GM18519 (cell line): ENCODE measurements around the gene C4orf50.

Experiments
- ATAC-seq: cut with Tn5 transposase; IDR thresholded peaks from one replicate; pipeline ENCODE4 v1.9.1; 2021; ENCODE audit warnings: mild to moderate bottlenecking, moderate library complexity; ENCODE audit not compliant: unreplicated experiment, low FRiP score

C4orf50 gene

GRCh38 chr4:5973486-5974220, 44.6 kb downstream of the C4orf50 start:
- ATAC-seq, result no peak

- no peak for ATAC-seq
These were observed 45.2 kb downstream of the C4orf50 start for GRCh38 chr4:5973033-5973432.

- ATAC-seq, result no peak
These were observed 45.7 kb downstream of the C4orf50 start for GRCh38 chr4:5972571-5972970.

DNA sequence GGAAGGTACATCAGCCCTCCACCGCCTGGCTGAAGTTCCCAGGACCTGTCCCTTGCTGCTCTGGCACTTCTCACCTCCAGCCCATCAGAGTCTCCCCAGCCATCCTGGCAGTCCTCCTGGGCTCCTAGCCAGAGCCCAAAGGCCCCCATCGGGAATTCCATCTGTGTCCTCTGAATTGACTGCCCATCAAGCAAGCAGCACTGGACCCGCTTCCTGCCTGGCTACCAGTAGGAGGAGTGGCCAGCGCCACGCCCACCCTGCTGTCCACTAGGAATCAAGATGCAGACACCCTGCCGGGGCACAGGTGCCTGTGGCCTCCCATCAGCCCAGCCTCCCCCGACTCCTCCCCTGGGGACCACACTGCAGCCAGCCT, 47.2 kb downstream of the C4orf50 start:
- ATAC-seq, result no peak

DNA sequence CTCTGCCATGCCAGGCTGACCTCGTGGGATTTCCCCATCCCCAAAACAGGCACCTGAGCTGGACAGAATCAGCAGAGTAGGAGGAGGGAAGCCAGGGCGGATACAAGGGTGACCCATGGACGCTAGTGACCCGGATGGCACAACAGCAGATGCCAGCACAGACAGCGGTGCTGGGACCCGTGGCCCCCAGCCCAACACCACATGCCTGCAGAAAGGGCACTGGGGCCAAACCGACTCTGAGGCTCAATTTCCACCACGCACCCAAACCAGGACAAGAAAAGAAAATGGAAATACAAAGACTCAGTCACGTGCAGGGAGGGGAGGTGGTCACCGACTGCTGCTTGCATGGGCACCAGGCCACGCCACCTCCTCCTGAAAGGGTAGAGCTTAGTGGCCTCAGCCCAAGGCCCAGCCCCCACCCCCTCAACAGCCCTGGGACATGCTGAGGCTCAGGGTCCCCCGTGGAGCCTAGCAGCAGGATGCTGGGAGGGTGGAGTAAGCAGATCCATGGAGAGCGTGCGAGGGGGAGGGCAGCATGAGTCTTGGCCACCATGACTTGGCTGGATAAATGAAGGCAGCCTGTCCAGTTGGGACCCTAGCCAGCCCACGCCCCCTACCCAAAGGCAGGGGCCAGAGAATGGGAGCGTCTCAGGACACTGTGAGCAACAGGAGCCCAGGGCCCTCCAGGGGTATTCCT, 47.7 kb downstream of the C4orf50 start:
- no peak for ATAC-seq

DNA sequence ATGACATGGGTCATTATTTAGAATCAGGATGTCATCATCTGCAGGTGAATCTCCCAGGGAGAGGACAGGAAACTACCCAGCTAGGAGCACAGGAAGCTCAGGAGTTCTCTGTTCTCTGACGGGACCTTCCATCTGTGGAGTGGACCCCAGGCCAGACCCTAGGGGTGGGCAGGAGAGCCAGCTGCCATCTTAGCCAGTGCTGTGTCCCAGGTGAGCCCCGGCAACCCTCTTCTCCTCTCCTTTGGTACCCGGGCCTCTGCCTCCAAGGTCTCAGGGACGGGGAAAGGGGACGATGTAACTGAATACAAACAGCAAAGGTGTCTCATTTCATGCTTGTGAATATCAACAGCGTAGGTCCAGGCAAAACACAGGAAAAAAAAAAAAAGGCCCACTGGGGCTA, 48.5 kb downstream of the C4orf50 start:
- no peak for ATAC-seq

GRCh38 chr4:5969336-5969735, 48.9 kb downstream of the C4orf50 start:
- ATAC-seq, result no peak

GRCh38 chr4:5968246-5968645, 50.0 kb downstream of the C4orf50 start:
- no peak for ATAC-seq

DNA sequence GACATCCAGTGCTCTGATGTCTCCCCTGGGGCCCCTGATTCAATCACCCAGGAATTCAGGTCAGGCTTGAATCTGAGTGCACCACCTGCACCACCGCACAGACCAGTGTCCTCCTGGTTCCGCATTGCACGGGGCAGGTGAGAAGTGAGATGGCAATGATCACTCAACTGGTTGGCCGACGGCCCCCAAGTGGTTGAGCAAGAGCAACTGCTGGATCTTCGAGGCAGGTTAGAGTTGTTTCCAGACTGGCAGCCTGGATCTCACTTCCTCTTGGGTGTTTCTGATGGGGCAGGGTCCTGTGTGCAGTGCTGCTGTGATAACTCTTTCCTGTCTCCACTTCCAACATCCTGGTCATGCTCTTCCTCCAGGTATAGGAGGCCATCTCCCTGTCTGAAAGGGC, 50.4 kb downstream of the C4orf50 start:
- ATAC-seq, result no peak

GRCh38 chr4:5965225-5965624, 53.0 kb downstream of the C4orf50 start:
- no peak for ATAC-seq

DNA sequence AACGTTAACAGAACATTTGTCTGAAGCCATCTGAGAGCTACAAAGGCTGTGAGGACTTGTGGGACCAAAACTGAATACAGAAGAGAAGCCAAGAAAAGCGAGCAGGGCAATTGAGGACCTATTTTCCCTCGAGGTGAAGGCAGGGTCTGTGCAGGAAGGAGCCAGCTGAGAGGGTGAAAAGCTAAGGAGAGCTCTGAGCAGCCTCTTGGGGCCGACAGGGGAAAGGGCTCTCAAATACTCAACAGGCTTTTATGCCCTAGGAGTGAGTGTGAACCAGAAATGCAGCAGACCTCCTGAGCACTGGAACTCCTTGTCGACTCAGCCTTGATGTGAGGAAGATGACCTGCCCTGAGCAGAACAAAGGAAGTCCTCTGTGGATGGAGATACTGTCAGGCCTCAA, 54.2 kb downstream of the C4orf50 start:
- no peak for ATAC-seq

- no peak for ATAC-seq
These were observed 54.6 kb downstream of the C4orf50 start for GRCh38 chr4:5963611-5964010.

DNA sequence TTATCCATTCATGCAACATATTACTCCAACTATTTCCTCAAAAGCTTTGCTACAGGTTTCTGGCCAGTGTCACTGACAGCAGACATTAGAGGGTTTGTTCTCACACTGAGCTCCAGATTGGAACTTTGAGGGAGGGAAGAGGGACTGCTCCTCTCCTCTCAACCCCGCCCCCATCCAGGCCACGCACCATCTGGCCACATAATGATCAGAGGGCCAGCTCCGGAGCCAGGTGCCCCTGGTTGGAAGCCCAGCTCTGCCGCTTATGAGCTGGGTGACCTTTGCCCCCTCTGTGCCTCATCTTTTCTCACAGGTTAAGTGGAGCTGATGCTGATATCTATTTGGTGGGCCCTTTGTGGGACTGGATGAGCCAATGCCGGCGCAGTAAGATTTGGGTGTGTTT, 55.8 kb downstream of the C4orf50 start:
- no peak for ATAC-seq

DNA sequence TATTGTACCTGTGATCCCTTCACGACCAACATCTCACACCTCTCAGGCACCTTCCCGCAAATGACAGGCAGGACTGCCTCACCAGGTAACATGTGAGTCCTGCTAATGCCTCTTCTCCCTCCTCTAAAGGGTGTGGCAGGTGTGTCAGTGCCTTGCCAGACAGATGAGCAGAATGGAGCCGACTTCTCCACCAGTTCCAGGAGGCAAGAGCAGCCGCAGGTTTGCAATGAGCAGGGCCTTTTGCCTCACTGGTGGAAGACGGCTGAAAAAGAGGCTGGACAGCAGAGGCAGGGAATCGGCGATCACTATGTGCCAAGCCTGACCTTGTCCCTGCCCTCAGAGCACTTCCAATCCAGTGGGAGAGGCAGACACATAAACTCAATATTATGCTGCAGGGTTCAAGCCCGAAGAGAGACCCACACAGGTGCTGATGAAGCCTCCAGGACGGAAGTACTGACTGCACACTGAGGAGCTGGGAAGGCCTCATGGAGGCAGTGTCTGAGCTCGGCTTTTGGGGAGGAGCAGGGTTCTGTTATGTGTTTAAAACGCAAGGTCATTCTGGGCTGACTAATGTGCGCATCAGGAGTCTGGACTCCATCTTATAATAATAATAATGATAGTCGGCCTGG, 57.9 kb downstream of the C4orf50 start:
- ATAC-seq, result no peak

DNA sequence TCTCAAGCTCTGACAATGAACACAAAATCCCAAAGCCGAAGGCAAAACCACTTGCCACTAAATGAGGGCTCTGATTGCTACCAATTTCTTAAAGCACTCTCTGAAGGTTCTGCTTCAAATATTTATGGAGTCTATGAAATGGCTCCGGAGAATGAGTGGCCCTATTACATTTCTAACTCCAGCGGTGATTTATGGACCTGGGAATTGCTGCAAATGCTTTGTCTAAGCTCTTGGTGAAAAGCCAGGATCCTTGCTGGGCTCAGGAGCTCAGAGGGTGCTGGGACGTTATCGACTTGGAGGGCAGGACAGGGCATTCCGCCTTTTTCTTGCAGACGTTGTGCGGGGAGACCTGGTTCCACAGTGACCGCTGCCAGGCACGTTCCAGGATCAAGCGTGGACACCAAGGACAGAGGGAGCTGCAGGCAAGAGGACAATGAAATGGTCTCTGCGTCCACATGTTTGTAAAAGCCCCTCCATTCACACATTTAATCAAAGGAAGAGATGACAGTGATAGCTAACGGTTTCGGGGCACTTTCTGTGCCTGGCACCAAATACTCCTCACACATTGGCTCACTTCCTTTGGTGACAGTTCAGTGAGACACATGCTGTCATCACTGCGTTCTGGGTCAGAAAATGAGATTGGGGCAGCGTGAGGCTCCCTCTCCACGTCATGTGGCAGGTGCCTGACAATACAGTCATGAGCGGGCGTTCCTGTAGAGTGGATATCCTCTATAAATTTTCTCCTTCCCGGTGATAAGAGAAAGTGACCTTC, 58.8 kb downstream of the C4orf50 start:
- ATAC-seq, result no peak

- ATAC-seq, result no peak
These were observed 60.0 kb downstream of the C4orf50 start for GRCh38 chr4:5958199-5958735.

DNA sequence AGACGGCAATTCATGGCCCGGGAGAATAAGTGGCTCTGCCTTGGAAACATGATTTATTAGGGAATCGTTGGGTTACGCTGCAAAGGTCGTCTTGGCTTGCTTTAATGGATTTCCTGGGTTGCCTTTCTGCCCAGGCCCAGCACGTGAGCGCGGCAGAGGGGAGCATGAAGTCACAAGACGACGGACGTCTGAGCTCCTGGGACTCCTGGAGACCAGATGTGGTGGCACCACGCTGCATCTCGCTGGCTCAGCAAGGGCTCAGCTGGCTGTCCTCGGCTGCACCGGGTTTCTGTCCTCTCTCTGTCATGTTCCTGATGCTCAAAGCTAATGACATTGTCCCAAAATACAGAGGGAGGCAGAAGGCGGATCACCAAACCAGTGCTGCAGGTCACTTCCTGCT, 61.2 kb downstream of the C4orf50 start:
- no peak for ATAC-seq

- no peak for ATAC-seq
These were observed 61.8 kb downstream of the C4orf50 start for GRCh38 chr4:5956285-5957021.

DNA sequence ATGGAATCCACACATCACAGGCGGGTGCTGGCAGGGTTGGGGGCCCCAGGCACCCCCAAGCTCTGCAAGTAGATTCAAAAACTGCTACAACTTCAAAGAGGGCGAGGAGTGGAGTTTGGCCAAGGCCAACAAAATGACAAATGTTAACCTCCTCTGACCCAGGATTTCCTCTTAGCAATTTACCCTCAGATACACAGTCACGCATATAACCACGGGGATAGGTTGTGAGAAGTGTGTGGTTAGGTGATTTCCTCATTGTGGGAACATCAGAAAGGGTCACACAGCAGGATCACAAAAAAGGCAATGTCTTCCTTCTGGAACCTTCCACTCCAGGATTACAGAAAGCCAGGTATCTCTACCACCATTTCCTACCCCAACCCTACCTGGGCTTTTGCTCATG, 62.4 kb downstream of the C4orf50 start:
- no peak for ATAC-seq

DNA sequence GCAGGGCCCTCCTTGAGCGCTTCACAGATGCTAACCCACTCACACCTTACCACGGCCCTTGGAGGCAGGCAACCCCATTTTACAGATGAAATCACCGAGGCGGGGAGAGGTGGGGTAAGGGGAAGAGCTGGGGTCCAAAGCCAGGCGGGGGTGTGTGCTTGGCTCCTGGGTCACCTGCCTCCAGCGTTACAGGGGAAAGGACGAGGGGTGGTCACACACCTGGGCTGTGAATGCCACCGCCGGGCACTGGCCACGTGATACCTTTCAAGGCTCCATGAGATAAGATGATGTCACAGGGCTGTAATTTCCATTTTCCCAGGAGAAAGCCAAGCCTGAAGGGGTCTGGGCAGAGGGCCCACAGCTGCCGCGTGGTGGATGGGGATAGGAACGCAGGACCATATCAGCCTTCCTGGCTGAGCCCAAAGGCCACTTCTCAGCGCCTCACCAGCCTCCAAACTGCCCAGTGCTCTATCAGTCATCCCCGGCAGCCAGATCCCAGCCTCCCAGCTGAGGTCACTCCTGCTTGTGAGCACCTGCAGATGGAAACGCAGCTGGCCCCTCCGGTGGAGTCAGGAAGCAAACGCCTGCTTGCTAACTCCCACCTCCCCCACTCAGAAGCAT, 62.9 kb downstream of the C4orf50 start:
- no peak for ATAC-seq
